Thyroid gland (tissue), 4 donors: ENCODE results near the gene PIAS4.

ENCODE experiments used
- POLR2A ChIP-seq, 2 donors: fragments of 450-650 bp; IDR thresholded peaks; one replicate each; pipeline ENCODE4 v1.6.1; 2017; ENCODE audit warnings: antibody characterized with exemption in 2 of 2, mild to moderate bottlenecking in 2 of 2, moderate library complexity in 1 of 2
- TF ChIP-seq, protein P1 (sequence below), 6 experiments: fragments of 200-600 bp in 3 of 6; fragments of 450-650 bp in 3 of 6; sonication (generic) in 3 of 6; IDR thresholded peaks; one replicate each; pipeline ENCODE4 v1.5.1; 2016 to 2019; ENCODE audit warnings: antibody characterized with exemption in 6 of 6, mild to moderate bottlenecking in 2 of 6, inconsistent platforms in 1 of 6, moderate library complexity in 1 of 6

GRCh38 chr19:4007836-4008539 is 452 bp downstream of the PIAS4 start:
- TF ChIP-seq, protein P1, sequence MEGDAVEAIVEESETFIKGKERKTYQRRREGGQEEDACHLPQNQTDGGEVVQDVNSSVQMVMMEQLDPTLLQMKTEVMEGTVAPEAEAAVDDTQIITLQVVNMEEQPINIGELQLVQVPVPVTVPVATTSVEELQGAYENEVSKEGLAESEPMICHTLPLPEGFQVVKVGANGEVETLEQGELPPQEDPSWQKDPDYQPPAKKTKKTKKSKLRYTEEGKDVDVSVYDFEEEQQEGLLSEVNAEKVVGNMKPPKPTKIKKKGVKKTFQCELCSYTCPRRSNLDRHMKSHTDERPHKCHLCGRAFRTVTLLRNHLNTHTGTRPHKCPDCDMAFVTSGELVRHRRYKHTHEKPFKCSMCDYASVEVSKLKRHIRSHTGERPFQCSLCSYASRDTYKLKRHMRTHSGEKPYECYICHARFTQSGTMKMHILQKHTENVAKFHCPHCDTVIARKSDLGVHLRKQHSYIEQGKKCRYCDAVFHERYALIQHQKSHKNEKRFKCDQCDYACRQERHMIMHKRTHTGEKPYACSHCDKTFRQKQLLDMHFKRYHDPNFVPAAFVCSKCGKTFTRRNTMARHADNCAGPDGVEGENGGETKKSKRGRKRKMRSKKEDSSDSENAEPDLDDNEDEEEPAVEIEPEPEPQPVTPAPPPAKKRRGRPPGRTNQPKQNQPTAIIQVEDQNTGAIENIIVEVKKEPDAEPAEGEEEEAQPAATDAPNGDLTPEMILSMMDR (IDR thresholded peaks at IDR 0.05), result no peak
- TF ChIP-seq POLR2A (IDR thresholded peaks at IDR 0.05), result no peak
